Measurements from ENCODE around the gene KDM1A.

The KDM1A gene

DNA sequence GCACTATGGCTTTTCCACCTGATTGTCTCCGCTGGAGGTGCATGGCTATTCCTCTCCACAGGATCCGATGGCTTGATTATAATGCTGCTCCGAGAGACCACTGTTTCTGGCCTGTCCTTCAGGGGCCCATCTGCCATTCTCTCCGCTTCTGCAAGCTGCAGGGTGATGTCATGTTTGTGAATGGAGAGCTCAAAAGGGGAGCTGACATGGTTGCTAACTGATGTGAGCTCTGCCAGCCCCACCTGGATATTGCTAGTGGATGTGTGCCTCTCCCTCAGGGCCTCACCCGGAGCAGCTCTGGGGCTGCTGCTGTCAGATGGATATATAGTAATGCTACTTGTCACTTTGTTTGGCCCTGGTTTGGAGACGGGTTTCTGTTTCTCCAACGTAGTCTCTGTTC is 72.3 kb downstream of the KDM1A start:
- ChIA-PET CTCF (interaction anchor here (0.6 to 12.9 kb wide), 2 partner anchors 94 to 449 kb away, joined by 3 to 333 read pairs; no protein-coding TSS in a partner anchor), POLR2A (interaction anchor here (0.9 kb wide), 1 partner anchor 77 kb away, joined by 3 read pairs; the partner anchor contains the start of gene LUZP1)
- Histone ChIP-seq H3K27ac (ENCODE audit: extremely low read depth, low read depth, low read length) (no peak overlapping the region), H3K4me3 (ENCODE audit: low read depth, low read length) (no peak overlapping the region), H3K4me1 (ENCODE audit: control insufficient read depth, insufficient read depth, low read length) (no peaks in the 10 kb centered on the region), H3K36me3 (ENCODE audit: control insufficient read depth in 2 of 2, insufficient read depth in 1 of 2, low read length in 2 of 2) (peaks cover 6 to 77% of the 10 kb centered on the region in 2 experiments; a peak in 2 of 3 replicates), H3K9me3 (ENCODE audit: control insufficient read depth, insufficient read depth, low read depth, low read length) (no peaks in the 10 kb centered on the region)
- TF ChIP-seq, protein P1, sequence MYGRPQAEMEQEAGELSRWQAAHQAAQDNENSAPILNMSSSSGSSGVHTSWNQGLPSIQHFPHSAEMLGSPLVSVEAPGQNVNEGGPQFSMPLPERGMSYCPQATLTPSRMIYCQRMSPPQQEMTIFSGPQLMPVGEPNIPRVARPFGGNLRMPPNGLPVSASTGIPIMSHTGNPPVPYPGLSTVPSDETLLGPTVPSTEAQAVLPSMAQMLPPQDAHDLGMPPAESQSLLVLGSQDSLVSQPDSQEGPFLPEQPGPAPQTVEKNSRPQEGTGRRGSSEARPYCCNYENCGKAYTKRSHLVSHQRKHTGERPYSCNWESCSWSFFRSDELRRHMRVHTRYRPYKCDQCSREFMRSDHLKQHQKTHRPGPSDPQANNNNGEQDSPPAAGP (tag by site-specific recombination; IDR thresholded peaks at IDR 0.05) = no peak

DNA sequence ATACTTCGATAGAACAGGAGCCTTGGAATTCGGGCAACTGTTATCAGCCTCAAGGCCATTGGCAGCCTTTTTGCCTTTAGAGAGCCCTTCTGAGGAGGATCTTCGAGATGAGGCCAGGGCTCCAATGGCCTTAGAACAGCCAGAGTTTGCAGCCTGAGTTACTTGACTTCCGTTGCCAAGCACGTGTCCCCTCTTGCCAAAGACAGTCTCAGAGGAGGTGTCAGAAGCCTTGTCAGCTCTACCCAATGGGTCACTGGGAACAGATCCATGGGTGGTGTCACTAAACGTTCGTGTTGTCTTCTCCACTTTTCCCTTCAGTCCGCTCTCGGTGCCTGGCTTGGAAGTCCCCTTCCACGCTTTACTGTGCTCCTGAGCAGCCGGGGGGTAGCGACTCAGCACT is 73.2 kb downstream of the KDM1A start:
- Histone ChIP-seq H3K4me1 (ENCODE audit: control insufficient read depth, insufficient read depth, low read length) (no peaks in the 10 kb centered on the region), H3K9me3 (ENCODE audit: control insufficient read depth, insufficient read depth, low read depth, low read length) (no peaks in the 10 kb centered on the region), H3K27ac (ENCODE audit: extremely low read depth, low read depth, low read length) (no peak overlapping the region), H3K4me3 (ENCODE audit: low read depth, low read length) (no peak overlapping the region), H3K36me3 (ENCODE audit: control insufficient read depth in 2 of 2, insufficient read depth in 1 of 2, low read length in 2 of 2) (peaks cover 6 to 75% of the 10 kb centered on the region in 2 experiments; a peak in 2 of 3 replicates)
- ChIA-PET POLR2A (no interaction called here), CTCF (interaction anchor here (0.5 to 12.9 kb wide), 5 partner anchors 11 to 565 kb away, joined by 3 to 333 read pairs (median 3); no protein-coding TSS in a partner anchor)
- no peak for TF ChIP-seq ZNF658 (tag by site-specific recombination; IDR thresholded peaks at IDR 0.05)
- no peak for TF ChIP-seq SP2 (tag by site-specific recombination; IDR thresholded peaks at IDR 0.05)
- no peak for TF ChIP-seq EGR2 (tag by site-specific recombination; IDR thresholded peaks at IDR 0.05; ENCODE audit: low read depth)
- no peak for TF ChIP-seq GLI4 (tag by site-specific recombination; IDR thresholded peaks at IDR 0.05)
- no peak for TF ChIP-seq TCF7L2 (IDR thresholded peaks at IDR 0.05; ENCODE audit: borderline replicate concordance, low read depth, low read length)
- no peak for TF ChIP-seq ZNF10 (tag by site-specific recombination; IDR thresholded peaks at IDR 0.05)
- no peak for TF ChIP-seq KLF7 (tag by site-specific recombination; IDR thresholded peaks at IDR 0.05; ENCODE audit: borderline replicate concordance)
- no peak for TF ChIP-seq ZNF792 (tag by site-specific recombination; IDR thresholded peaks at IDR 0.05)
- no peak for TF ChIP-seq ZXDB (tag by site-specific recombination; IDR thresholded peaks at IDR 0.05)

DNA sequence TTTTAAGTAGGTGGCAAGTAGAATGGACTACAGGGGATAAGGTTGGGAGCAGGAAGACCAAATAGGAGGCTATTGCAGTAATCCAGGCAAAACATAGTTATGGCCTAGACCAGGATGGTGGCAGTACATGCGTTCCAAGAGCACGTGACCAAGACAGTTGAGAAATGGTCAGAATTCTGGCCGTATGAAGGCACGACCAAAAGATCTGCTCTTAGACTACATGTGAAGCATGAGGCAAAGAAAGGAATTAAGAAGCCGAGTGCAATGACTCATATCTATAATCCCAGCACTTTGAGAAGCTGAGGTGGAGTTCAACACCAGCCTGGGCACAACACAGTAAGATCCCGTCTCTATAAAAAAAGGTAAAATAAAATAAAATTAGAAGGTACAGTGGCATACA is 78.0 kb downstream of the KDM1A start:
- POLR2A ChIA-PET = no interaction called here
- TF ChIP-seq ZNF324 (tag by site-specific recombination; IDR thresholded peaks at IDR 0.05) (no peak), ZNF146 (tag by site-specific recombination; IDR thresholded peaks at IDR 0.05) (no peak), ZNF174 (tag by site-specific recombination; IDR thresholded peaks at IDR 0.05) (no peak), EGR2 (tag by site-specific recombination; IDR thresholded peaks at IDR 0.05; ENCODE audit: low read depth) (no peak), FEZF1 (tag by site-specific recombination; IDR thresholded peaks at IDR 0.05) (no peak), ZNF121 (tag by site-specific recombination; IDR thresholded peaks at IDR 0.05) (no peak), ZNF544 (tag by site-specific recombination; IDR thresholded peaks at IDR 0.05) (no peak)
- H3K36me3 ChIP-seq (ENCODE audit: control insufficient read depth in 2 of 2, insufficient read depth in 1 of 2, low read length in 2 of 2) = peaks cover 0 to 30% of the 10 kb centered on the region in 2 experiments; a peak in 1 of 3 replicates
- H3K9me3 ChIP-seq (ENCODE audit: control insufficient read depth, insufficient read depth, low read depth, low read length) = no peaks in the 10 kb centered on the region
- H3K4me3 ChIP-seq (ENCODE audit: low read depth, low read length) = no peak overlapping the region
- H3K4me1 ChIP-seq (ENCODE audit: control insufficient read depth, insufficient read depth, low read length) = peaks cover 23% of the 10 kb centered on the region
- no peak overlapping the region for H3K27ac ChIP-seq (ENCODE audit: extremely low read depth, low read depth, low read length)
- CTCF ChIA-PET = interaction anchor here (1.1 to 12.9 kb wide), 5 partner anchors 8 to 120 kb away, joined by 3 to 333 read pairs (median 16); no protein-coding TSS in a partner anchor

DNA sequence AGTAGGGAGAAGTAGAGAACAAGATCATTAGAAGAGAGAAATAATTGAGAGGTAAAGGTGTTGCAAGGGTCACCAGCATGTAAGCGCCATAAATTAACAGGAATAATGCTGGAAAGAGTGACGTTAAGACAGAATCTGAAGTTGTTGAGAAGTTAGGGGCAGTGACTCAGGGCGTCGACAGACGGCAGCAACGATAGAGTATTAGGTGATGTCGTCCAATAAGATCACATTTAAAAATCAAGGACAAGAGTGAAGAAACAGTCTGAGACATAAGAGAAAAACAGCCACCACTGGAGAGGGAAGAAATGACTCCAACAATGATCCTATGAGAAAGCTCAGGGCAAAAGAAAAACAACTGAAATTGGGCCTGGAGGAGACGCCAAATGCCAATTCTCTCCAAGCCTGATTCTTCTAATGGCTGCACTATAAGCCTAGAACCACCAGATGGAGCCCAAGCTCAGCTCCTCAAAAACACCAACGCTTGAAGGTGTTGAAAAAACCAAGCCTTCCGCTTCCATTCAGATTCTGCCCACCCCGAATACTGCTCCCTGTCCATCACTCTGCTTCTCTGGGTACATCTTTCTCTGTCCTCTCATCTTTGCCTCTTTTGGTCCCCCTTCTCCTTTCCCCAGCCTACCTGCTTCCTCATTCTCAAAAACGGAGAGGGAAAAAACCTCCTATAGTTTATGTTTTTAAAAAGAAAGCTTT is 79.3 kb downstream of the KDM1A start:
- no peak overlapping the region for H3K4me3 ChIP-seq (ENCODE audit: low read depth, low read length)
- H3K9me3 ChIP-seq (ENCODE audit: control insufficient read depth, insufficient read depth, low read depth, low read length) = no peaks in the 10 kb centered on the region
- no peak overlapping the region for H3K27ac ChIP-seq (ENCODE audit: extremely low read depth, low read depth, low read length)
- H3K36me3 ChIP-seq (ENCODE audit: control insufficient read depth in 2 of 2, insufficient read depth in 1 of 2, low read length in 2 of 2) = peaks cover 0 to 17% of the 10 kb centered on the region in 2 experiments; a peak in 1 of 3 replicates
- ChIA-PET POLR2A (interaction anchor here (0.5 to 3.0 kb wide), 8 partner anchors 41 to 386 kb away, joined by 3 to 13 read pairs (median 4); partner anchors contain the start of genes HNRNPR and LUZP1), CTCF (interaction anchor here (0.5 to 12.9 kb wide), 42 partner anchors 10 to 429 kb away, joined by 3 to 333 read pairs (median 4); no protein-coding TSS in a partner anchor)
- H3K4me1 ChIP-seq (ENCODE audit: control insufficient read depth, insufficient read depth, low read length) = peaks cover 32% of the 10 kb centered on the region
- TF ChIP-seq ZSCAN30 (tag by site-specific recombination; IDR thresholded peaks at IDR 0.05) = 0 out of 2 replicates have a peak, but pooled peaks have one; percentile 12
- TF ChIP-seq ZNF114 (tag by site-specific recombination; IDR thresholded peaks at IDR 0.05) = no peak
- no peak for TF ChIP-seq ZNF768 (tag by site-specific recombination; IDR thresholded peaks at IDR 0.05)
- TF ChIP-seq SCRT2 (tag by site-specific recombination; IDR thresholded peaks at IDR 0.05) = no peak
- no peak for TF ChIP-seq ZNF585B (tag by site-specific recombination; IDR thresholded peaks at IDR 0.05)
- 0 out of 2 replicates have a peak, but pooled peaks have one; percentile 5 for TF ChIP-seq GLIS1 (tag by site-specific recombination; IDR thresholded peaks at IDR 0.05)
- TF ChIP-seq, protein P2, sequence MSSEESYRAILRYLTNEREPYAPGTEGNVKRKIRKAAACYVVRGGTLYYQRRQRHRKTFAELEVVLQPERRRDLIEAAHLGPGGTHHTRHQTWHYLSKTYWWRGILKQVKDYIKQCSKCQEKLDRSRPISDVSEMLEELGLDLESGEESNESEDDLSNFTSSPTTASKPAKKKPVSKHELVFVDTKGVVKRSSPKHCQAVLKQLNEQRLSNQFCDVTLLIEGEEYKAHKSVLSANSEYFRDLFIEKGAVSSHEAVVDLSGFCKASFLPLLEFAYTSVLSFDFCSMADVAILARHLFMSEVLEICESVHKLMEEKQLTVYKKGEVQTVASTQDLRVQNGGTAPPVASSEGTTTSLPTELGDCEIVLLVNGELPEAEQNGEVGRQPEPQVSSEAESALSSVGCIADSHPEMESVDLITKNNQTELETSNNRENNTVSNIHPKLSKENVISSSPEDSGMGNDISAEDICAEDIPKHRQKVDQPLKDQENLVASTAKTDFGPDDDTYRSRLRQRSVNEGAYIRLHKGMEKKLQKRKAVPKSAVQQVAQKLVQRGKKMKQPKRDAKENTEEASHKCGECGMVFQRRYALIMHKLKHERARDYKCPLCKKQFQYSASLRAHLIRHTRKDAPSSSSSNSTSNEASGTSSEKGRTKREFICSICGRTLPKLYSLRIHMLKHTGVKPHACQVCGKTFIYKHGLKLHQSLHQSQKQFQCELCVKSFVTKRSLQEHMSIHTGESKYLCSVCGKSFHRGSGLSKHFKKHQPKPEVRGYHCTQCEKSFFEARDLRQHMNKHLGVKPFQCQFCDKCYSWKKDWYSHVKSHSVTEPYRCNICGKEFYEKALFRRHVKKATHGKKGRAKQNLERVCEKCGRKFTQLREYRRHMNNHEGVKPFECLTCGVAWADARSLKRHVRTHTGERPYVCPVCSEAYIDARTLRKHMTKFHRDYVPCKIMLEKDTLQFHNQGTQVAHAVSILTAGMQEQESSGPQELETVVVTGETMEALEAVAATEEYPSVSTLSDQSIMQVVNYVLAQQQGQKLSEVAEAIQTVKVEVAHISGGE (tag by site-specific recombination; conservative IDR thresholded peaks at IDR 0.05; ENCODE audit: low read depth) = 0 out of 2 replicates have a peak, but pooled peaks have one; percentile 27
- no peak for TF ChIP-seq ZNF324 (tag by site-specific recombination; IDR thresholded peaks at IDR 0.05)
- no peak for TF ChIP-seq ZNF202 (tag by site-specific recombination; IDR thresholded peaks at IDR 0.05; ENCODE audit: borderline replicate concordance)

Measured in HEK293 (cell line).